Stimulated activated naive CD8-positive, alpha-beta T cell treated with anti-CD3 and anti-CD28 coated beads, Interleukin-15, Interleukin-2, amounts not matched to agents 100 ng/mL and 50 ng/mL, for 24 hours (primary cell): ENCODE measurements around the gene COG7.
"Not testable (repeated sequence)": the region's sequence is repeated elsewhere in the genome, so short reads cannot be mapped to it uniquely, and the experiment has no call there.

Experiments
- H3K27ac Mint-ChIP-seq: one replicate; pipeline ENCODE4 v1.8.0; 2021; ENCODE audit warnings: mild to moderate bottlenecking, mixed read lengths
- H3K27me3 Mint-ChIP-seq: one replicate; pipeline ENCODE4 v1.8.0; 2021; ENCODE audit warnings: mixed read lengths
- H3K36me3 Mint-ChIP-seq: one replicate; pipeline ENCODE4 v1.8.0; 2021; ENCODE audit warnings: low read depth, mixed read lengths
- H3K4me1 Mint-ChIP-seq: one replicate; pipeline ENCODE4 v1.8.0; 2021; ENCODE audit warnings: low read depth, mixed read lengths
- H3K4me3 Mint-ChIP-seq: one replicate; pipeline ENCODE4 v1.8.0; 2021; ENCODE audit warnings: mild to moderate bottlenecking, mixed read lengths
- H3K9me3 Mint-ChIP-seq: one replicate; pipeline ENCODE4 v1.8.0; 2021; ENCODE audit warnings: mixed read lengths

COG7 gene

DNA sequence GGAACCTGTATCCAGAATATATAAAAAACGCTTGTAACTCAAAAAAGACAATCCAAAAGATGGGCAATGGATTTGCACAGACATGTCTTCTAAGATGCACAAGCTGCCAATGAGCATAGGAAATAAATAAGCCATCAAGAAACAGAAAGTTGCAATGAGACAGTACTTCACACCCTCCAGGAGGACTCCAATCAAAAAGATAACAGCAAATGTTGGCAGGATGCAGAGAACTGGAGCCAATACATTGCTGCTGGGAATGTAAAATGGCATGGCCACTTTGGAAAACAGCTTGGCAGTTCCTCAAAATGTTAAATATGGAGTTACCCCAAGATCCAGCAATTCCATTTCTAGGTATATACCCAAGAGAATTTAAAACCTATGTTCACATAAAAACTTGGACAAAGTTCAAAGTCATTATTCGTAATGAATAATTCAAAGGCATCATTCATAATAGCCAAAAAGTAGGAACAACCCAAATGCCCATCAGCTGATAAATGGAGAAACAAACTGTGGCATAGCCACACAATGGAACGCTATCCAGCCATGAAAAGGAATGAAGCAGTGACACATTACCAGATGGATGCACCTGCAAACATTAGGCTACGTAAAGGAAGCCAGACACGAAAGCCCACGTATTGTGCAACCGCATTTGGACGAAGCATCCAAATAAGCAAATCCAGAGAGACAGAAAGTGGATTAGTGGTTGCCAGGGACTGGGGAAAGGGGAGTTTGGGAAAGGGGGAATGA lies 31.7 kb upstream of the COG7 start:
- Mint-ChIP-seq H3K4me3 (no peak overlapping the region), H3K27me3 (no peaks in the 10 kb centered on the region), H3K9me3 (no peaks in the 10 kb centered on the region), H3K36me3 (peaks cover 70% of the 10 kb centered on the region), H3K4me1 (peaks cover 3% of the 10 kb centered on the region), H3K27ac (no peak overlapping the region)

DNA sequence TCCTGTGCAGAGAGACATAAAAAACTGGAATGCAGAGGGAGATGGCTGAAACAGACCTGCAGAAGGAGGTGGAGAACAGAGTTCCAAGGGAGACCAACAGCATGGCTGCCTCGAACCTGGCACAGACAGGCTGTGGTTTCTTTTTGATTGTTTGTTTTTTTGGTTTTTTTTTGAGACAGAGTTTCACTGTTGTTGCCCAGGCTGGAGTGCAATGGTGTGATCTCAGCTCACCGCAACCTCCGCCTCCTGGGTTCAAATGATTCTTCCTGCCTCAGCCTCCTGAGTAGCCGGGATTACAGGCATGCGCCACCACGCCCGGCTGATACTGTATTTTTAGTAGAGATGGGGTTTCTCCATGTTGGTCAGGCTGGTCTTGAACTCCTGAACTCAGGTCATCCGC lies 30.5 kb upstream of the COG7 start:
- not testable (repeated sequence) for H3K27ac Mint-ChIP-seq, H3K4me1 Mint-ChIP-seq, H3K27me3 Mint-ChIP-seq, H3K9me3 Mint-ChIP-seq, H3K4me3 Mint-ChIP-seq
- peaks cover 78% of the 10 kb centered on the region for H3K36me3 Mint-ChIP-seq

DNA sequence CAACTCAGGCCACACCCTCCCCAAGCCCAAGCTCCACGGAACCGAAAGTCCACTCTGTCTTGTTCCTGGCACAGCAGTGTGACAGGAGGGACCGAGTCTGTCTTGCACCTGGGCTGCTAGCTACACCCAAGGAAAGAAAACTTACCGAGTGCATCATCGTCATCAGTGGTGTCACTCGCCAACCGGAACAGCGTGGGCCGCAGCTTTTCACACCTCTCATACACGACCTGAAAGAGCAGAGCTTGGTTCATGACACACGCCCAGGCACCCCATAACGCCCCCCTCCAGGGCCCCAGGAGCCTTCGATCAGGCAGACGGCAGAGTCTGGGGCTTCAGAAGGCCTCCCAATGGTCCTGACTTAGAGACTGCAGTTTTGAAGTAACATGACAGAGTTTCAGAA lies 29.8 kb upstream of the COG7 start:
- peaks cover 81% of the 10 kb centered on the region for H3K36me3 Mint-ChIP-seq
- H3K27me3 Mint-ChIP-seq = no peaks in the 10 kb centered on the region
- peaks cover 3% of the 10 kb centered on the region for H3K4me1 Mint-ChIP-seq
- H3K27ac Mint-ChIP-seq = peak overlapping the region; percentile 37
- no peaks in the 10 kb centered on the region for H3K9me3 Mint-ChIP-seq
- H3K4me3 Mint-ChIP-seq = no peak overlapping the region

DNA sequence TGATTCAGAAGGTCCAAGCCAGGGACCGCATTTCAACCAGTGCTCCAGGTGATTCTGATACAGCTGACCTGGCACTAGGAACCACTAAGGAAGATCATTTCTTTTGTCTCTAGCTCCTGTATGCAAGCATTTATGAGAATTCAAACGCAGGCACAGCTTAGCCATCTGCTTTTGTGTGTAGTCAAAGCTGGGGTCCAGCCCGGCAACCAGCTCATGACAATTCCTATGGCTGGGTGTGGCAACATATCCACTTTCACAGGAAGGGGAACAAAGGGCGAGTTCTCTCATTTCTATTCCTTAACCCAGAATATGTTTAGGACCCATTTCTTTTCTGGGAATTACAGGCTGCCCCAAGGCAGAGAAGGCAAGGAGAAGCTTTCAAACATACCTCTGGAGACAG lies 27.3 kb upstream of the COG7 start:
- Mint-ChIP-seq H3K4me3 (no peak overlapping the region), H3K27me3 (no peaks in the 10 kb centered on the region), H3K36me3 (peaks cover 77% of the 10 kb centered on the region), H3K4me1 (peaks cover 3% of the 10 kb centered on the region), H3K27ac (no peak overlapping the region), H3K9me3 (no peaks in the 10 kb centered on the region)

GRCh38 chr16:23479138-23479537 lies 26.1 kb upstream of the COG7 start:
- Mint-ChIP-seq H3K9me3 (no peaks in the 10 kb centered on the region), H3K4me1 (peaks cover 3% of the 10 kb centered on the region), H3K27me3 (no peaks in the 10 kb centered on the region), H3K4me3 (no peak overlapping the region), H3K36me3 (peaks cover 73% of the 10 kb centered on the region), H3K27ac (no peak overlapping the region)

- Mint-ChIP-seq H3K4me1 (peaks cover 3% of the 10 kb centered on the region), H3K9me3 (no peaks in the 10 kb centered on the region), H3K4me3 (no peak overlapping the region), H3K36me3 (peaks cover 78% of the 10 kb centered on the region), H3K27ac (no peak overlapping the region), H3K27me3 (no peaks in the 10 kb centered on the region)
These were observed 25.6 kb upstream of the COG7 start for GRCh38 chr16:23478566-23478965.

GRCh38 chr16:23476289-23476688 lies 23.3 kb upstream of the COG7 start:
- H3K4me3 Mint-ChIP-seq = no peak overlapping the region
- H3K36me3 Mint-ChIP-seq = peaks cover 59% of the 10 kb centered on the region
- H3K9me3 Mint-ChIP-seq = no peaks in the 10 kb centered on the region
- no peaks in the 10 kb centered on the region for H3K4me1 Mint-ChIP-seq
- H3K27ac Mint-ChIP-seq = no peak overlapping the region
- H3K27me3 Mint-ChIP-seq = no peaks in the 10 kb centered on the region

GRCh38 chr16:23469814-23470213 lies 16.8 kb upstream of the COG7 start:
- Mint-ChIP-seq H3K4me3 (no peak overlapping the region), H3K27me3 (no peaks in the 10 kb centered on the region), H3K27ac (no peak overlapping the region), H3K4me1 (no peaks in the 10 kb centered on the region), H3K9me3 (no peaks in the 10 kb centered on the region), H3K36me3 (peaks cover 58% of the 10 kb centered on the region)

DNA sequence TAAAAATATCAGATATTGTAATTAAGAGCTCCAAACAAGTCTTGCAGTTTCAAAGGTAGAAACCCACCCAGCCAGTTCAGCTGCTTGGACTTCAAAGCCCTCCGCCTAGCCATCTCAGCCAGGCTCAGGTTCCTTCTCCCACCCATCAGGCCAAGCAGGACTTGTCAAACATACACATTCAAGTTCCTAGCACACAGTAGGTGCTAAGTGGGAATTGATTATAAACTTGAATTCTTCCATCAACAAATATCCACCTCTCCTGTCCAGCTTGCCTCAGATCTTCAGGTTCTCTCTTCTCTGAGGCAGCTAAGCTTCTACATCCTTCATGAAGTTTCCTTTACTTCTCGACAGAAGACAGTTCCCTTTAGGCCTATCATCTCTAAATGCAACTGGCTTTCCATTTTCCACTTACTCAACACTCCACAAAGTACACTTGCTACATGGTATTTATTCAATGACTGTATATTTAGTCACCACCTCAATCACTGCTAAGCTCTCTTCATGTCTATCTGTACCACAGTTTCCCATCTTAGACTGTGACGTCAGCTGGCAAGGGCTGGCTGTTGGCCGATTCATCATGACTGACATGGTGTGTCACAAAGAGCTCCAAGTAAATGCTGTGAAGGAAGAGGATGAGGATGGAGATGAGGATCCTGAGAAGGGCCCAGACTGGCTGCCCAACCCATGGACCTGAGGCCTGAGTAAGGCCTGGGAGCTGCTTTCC lies 13.3 kb upstream of the COG7 start:
- no peaks in the 10 kb centered on the region for H3K4me1 Mint-ChIP-seq
- H3K27ac Mint-ChIP-seq = peak overlapping the region; percentile 54
- no peaks in the 10 kb centered on the region for H3K27me3 Mint-ChIP-seq
- no peaks in the 10 kb centered on the region for H3K9me3 Mint-ChIP-seq
- no peak overlapping the region for H3K4me3 Mint-ChIP-seq
- H3K36me3 Mint-ChIP-seq = peaks cover 57% of the 10 kb centered on the region

DNA sequence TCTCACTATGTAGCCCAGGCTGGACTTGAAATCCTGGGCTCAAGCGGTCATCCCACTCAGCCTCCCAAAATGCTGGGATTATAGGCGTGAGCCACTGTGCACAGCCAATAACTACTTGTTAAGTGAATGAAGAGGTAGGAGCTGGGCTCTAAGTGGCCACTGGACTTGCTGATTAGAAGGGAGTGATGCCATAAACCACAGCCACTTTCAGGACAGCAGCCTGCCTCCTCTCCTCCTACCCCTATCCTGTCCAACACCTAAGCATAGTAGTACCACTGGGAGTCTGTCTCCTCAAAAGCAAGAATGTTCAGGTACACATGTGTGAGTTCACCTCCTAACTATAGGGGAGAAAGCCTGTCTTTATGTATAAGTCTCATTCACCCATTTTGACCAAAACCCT lies 12.2 kb upstream of the COG7 start:
- Mint-ChIP-seq H3K4me1 (no peaks in the 10 kb centered on the region), H3K27ac (no peak overlapping the region), H3K9me3 (no peaks in the 10 kb centered on the region), H3K4me3 (no peak overlapping the region), H3K36me3 (peaks cover 50% of the 10 kb centered on the region), H3K27me3 (no peaks in the 10 kb centered on the region)

DNA sequence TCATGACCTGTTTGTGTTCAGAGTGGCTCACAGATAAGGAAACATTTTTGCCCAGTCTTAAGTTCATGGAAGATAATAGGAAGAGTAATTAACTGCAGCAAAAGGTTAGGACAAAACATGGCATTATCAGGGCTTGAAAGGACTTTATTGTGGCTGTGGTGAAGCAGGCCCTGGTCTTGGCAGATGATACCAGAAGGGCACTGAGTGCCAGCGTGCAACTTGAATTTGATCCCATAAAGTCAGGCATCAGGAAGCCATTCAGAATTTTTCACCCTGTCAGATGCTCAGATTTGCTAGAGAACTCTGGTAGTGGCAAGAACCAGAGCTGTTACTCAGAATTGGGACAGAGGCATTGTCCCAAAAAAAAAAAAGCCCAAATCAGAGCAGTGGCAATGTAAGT lies 11.2 kb upstream of the COG7 start:
- H3K27ac Mint-ChIP-seq = no peak overlapping the region
- H3K4me3 Mint-ChIP-seq = no peak overlapping the region
- no peaks in the 10 kb centered on the region for H3K9me3 Mint-ChIP-seq
- H3K36me3 Mint-ChIP-seq = peaks cover 41% of the 10 kb centered on the region
- H3K4me1 Mint-ChIP-seq = no peaks in the 10 kb centered on the region
- no peaks in the 10 kb centered on the region for H3K27me3 Mint-ChIP-seq

DNA sequence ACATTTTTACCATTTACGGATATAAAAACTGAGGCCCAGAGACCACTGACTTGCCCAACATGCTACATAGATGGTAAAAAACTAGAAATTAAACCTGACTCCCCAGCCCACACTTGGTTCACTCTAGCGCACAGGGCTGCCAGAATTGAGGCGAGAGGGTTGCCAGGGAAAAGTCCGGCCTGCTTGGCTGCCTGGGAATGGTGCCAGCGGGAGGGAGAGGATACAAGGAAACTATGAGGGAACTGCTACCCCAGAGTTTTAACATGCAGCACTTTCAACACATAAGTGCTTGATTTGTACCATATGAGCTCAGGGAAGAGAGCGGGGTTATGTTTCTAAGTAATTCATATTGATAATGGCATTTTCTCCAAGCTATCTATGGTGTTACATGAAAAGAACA lies 10.0 kb upstream of the COG7 start:
- H3K27ac Mint-ChIP-seq, H3K9me3 Mint-ChIP-seq: not testable (repeated sequence)

GRCh38 chr16:23453338-23454052 lies 506 bp upstream of the COG7 start:
- no peaks in the 10 kb centered on the region for H3K36me3 Mint-ChIP-seq
- no peaks in the 10 kb centered on the region for H3K27me3 Mint-ChIP-seq
- no peaks in the 10 kb centered on the region for H3K9me3 Mint-ChIP-seq
- H3K4me3 Mint-ChIP-seq = peak overlapping the region; percentile 93
- peaks cover 30% of the 10 kb centered on the region for H3K4me1 Mint-ChIP-seq
- peak overlapping the region; percentile 91 for H3K27ac Mint-ChIP-seq

More for the DNA sequence above, 10.0 kb upstream of the COG7 start:
- not testable (repeated sequence) for H3K4me1 Mint-ChIP-seq, H3K4me3 Mint-ChIP-seq, H3K27me3 Mint-ChIP-seq
- peaks cover 32% of the 10 kb centered on the region for H3K36me3 Mint-ChIP-seq

DNA sequence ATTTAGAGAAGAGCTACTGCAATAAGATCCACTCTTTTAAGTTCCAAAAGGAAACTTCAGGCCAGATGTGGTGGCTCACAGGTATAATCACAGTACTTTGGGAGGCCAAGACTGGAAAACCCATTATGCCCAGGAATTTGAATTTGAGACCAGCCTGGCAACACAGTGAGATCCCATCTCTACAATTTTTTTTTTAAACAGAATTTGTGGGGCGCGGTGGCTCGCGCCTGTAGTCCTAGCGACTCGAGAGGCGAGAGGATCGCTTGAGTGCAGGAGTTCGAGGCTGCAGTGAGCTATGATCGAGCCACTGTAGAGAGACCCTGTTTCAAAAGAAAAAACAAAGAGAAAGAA lies 793 bp downstream of the COG7 start:
- Mint-ChIP-seq H3K36me3 (no peaks in the 10 kb centered on the region), H3K4me1 (peaks cover 30% of the 10 kb centered on the region), H3K9me3 (no peaks in the 10 kb centered on the region), H3K27ac (peak overlapping the region; percentile 91), H3K4me3 (peak overlapping the region; percentile 93), H3K27me3 (no peaks in the 10 kb centered on the region)

- Mint-ChIP-seq H3K4me1 (peaks cover 29% of the 10 kb centered on the region), H3K9me3 (no peaks in the 10 kb centered on the region), H3K4me3 (no peak overlapping the region), H3K27ac (no peak overlapping the region), H3K27me3 (no peaks in the 10 kb centered on the region), H3K36me3 (peaks cover 5% of the 10 kb centered on the region)
These were observed 4.6 kb downstream of the COG7 start for GRCh38 chr16:23448392-23448791.
